Lower lobe of right lung (tissue), 2 donors: Measurements from ENCODE around the gene ISG15. TPM values are rescaled to one million over a fixed set of nuclear protein-coding genes. Genes with fewer than 3 reads are reported as not detected.
A peak's percentile ranks its signal among the peaks of the same experiment; 100 is the strongest.

Experiments
- ATAC-seq, 2 donors: fragments of 200-7000 bp; cut with Tn5 transposase; one replicate each; pipeline ENCODE4 v1.9.1; 2020 to 2022; ENCODE audit warnings: mild to moderate bottlenecking in 2 of 2, moderate library complexity in 2 of 2
- DNase-seq: peaks from one replicate; pipeline ENCODE4 v3.0.0-alpha.2; 2020
- H3K27ac ChIP-seq: fragments of 200-600 bp; one replicate; pipeline ENCODE4 v1.8.0; 2022
- H3K27me3 ChIP-seq: fragments of 200-600 bp; one replicate; pipeline ENCODE4 v1.8.0; 2022; ENCODE audit warnings: low read depth
- H3K36me3 ChIP-seq: fragments of 200-600 bp; one replicate; pipeline ENCODE4 v1.8.0; 2022; ENCODE audit warnings: mild to moderate bottlenecking
- H3K4me1 ChIP-seq: fragments of 200-600 bp; one replicate; pipeline ENCODE4 v1.8.0; 2022
- H3K4me3 ChIP-seq: fragments of 200-600 bp; one replicate; pipeline ENCODE4 v1.8.0; 2022; ENCODE audit warnings: mild to moderate bottlenecking
- H3K9me3 ChIP-seq: fragments of 200-600 bp; one replicate; pipeline ENCODE4 v1.8.0; 2022
- CTCF ChIP-seq: fragments of 200-600 bp; IDR thresholded peaks from one replicate; pipeline ENCODE4 v1.8.0; 2022; ENCODE audit warnings: antibody characterized with exemption, mild to moderate bottlenecking
- intact Hi-C: fragments of 100-400 bp; cut with DNase I; formaldehyde crosslinking; loops from one replicate; pipeline ENCODE4 v1.11.0; 2022
- total RNA-seq: library from RNA; stranded (reverse); fragmentation: NEBNext Ultra II Directional; extraction: Animal tissue kit (Norgen Biotek cat#: 25700); gene quantifications from one replicate; pipeline ENCODE4 v1.2.1, GENCODE V29; 2021
- donor health status: DM: no; HTN: yes; CAD: no; lungs with severe emphysema.

ISG15 gene
- total RNA-seq, 1 donor from 2014 or later = 76.9 TPM

GRCh38 chr1:966135-966703 is 47.1 kb upstream of the ISG15 start, which contains the start of gene PLEKHN1:
Gene PLEKHN1, plus strand, starts transcription at chr1:966482. Its CDS starts 50 bp downstream, at chr1:966532.
- no peak for TF ChIP-seq CTCF
- no peak for DNase-seq
- peak; percentile 81 to 93 for ATAC-seq
- intact Hi-C loops = no loop called here
- peak within 1 kb of the TSS; percentile 81 for H3K4me3 ChIP-seq
- H3K4me1 ChIP-seq = peaks cover 20% of the 10 kb centered on the region
- no peaks in the 10 kb centered on the region for H3K9me3 ChIP-seq
- H3K27me3 ChIP-seq = peaks cover 26% of the 10 kb centered on the region
- peak within 1 kb of the TSS; percentile 83 for H3K27ac ChIP-seq
- H3K36me3 ChIP-seq = peaks cover 6% of the 10 kb centered on the region

- no peak for TF ChIP-seq CTCF
- Histone ChIP-seq H3K4me1 (peaks cover 16% of the 10 kb centered on the region), H3K27me3 (peaks cover 31% of the 10 kb centered on the region), H3K9me3 (no peaks in the 10 kb centered on the region), H3K36me3 (peaks cover 6% of the 10 kb centered on the region), H3K27ac (peak overlapping the region; percentile 83), H3K4me3 (peak overlapping the region; percentile 81)
- DNase-seq = peak; percentile 85
- intact Hi-C loops = no loop called here
- ATAC-seq = peak; percentile 84 to 93
These were observed 46.5 kb upstream of the ISG15 start for GRCh38 chr1:966704-967300.

- no peak for ATAC-seq
- TF ChIP-seq CTCF = no peak
- Histone ChIP-seq H3K27ac (no peak overlapping the region), H3K4me3 (no peak overlapping the region), H3K9me3 (no peaks in the 10 kb centered on the region), H3K4me1 (peaks cover 16% of the 10 kb centered on the region), H3K27me3 (peaks cover 40% of the 10 kb centered on the region), H3K36me3 (peaks cover 1% of the 10 kb centered on the region)
- no peak for DNase-seq
- intact Hi-C loops = no loop called here
These were observed 45.6 kb upstream of the ISG15 start for GRCh38 chr1:967466-968343.

GRCh38 chr1:969260-969855 is 43.9 kb upstream of the ISG15 start:
- intact Hi-C loops = no loop called here

More at GRCh38 chr1:969260-969855, 43.9 kb upstream of the ISG15 start:
- ATAC-seq = no peak
- TF ChIP-seq CTCF = no peak
- H3K27me3 ChIP-seq = peaks cover 57% of the 10 kb centered on the region
- no peak for DNase-seq
- H3K4me3 ChIP-seq = no peak overlapping the region
- H3K9me3 ChIP-seq = no peaks in the 10 kb centered on the region
- H3K36me3 ChIP-seq = no peaks in the 10 kb centered on the region
- peaks cover 16% of the 10 kb centered on the region for H3K4me1 ChIP-seq
- H3K27ac ChIP-seq = no peak overlapping the region
